Endothelial cell of umbilical vein (primary cell): Measurements from ENCODE around the gene SEMA4G. TPM values are rescaled to one million over a fixed set of nuclear protein-coding genes. Genes with fewer than 3 reads are reported as not detected.

Source experiments
- BruUV-seq: library from RNA; stranded (reverse); fragments of 400-500 nt; replicated peaks from 2 replicates; lab custom pipeline; 2021; lab: Mats Ljungman, UMichigan
- CTCF ChIA-PET: fragments of 300-600, 350-600 bp; sonication (Branson Sonifier 250); formaldehyde crosslinking; loops from one replicate; lab custom pipeline; 2021; ENCODE audit warnings: antibody characterized with exemption, inconsistent platforms; lab: Charles Lee
- POLR2A ChIA-PET: fragments of 300-600, 350-600 bp; sonication (Branson Sonifier 250); formaldehyde crosslinking; loops from one replicate; lab custom pipeline; 2021; ENCODE audit warnings: antibody characterized with exemption, inconsistent platforms; lab: Charles Lee
- DNase-seq: peaks from one replicate; pipeline ENCODE4 v3.0.0-alpha.2; 2011; ENCODE audit warnings: low read depth, low spot score
- FAIRE-seq: peaks from 2 replicates; lab custom pipeline; 2011; peaks lifted over from hg19 to GRCh38; lab: Jason Lieb, UNC
- H2AFZ ChIP-seq: 2 replicates; pipeline ENCODE4 v1.6.0; 2012; ENCODE audit warnings: low read depth, low read length, control low read depth, inconsistent platforms
- H3K27ac ChIP-seq: 2 replicates; pipeline ENCODE4 v1.5.1; 2011; ENCODE audit warnings: low read depth, mild to moderate bottlenecking, control low read depth, low read length, moderate library complexity; ENCODE audit not compliant: insufficient read depth
- H3K27me3 ChIP-seq, 2 experiments: 2 replicates each; pipeline versions ENCODE4 v1.6.0 to v1.6.1; 2011; ENCODE audit warnings: low read length in 2 of 2, mixed read lengths in 1 of 2; ENCODE audit not compliant: control insufficient read depth in 2 of 2, insufficient read depth in 2 of 2
- H3K36me3 ChIP-seq, 2 experiments: 2 replicates in 1 of 2; 3 replicates in 1 of 2; pipeline ENCODE4 v1.5.1; 2011; ENCODE audit warnings: low read length in 2 of 2, mild to moderate bottlenecking in 1 of 2, moderate library complexity in 1 of 2; ENCODE audit not compliant: control insufficient read depth in 2 of 2, insufficient read depth in 2 of 2; ENCODE audit errors: extremely low read depth in 1 of 2
- H3K4me1 ChIP-seq: 3 replicates; pipeline ENCODE4 v1.5.1; 2011; ENCODE audit warnings: mild to moderate bottlenecking, low read length; ENCODE audit not compliant: control insufficient read depth, insufficient read depth; ENCODE audit errors: extremely low read depth
- H3K4me2 ChIP-seq: 2 replicates; pipeline ENCODE4 v1.6.1; 2011; ENCODE audit warnings: low read length, control low read depth, mixed read lengths; ENCODE audit not compliant: insufficient read depth
- H3K4me3 ChIP-seq, 3 experiments: fragments of 200-600 bp in 1 of 3; sonication (generic), shearing (Covaris generic) in 1 of 3; replicated peaks in 1 of 3; 2 replicates each; pipeline ENCODE4 v1.5.1; 2011 to 2016; ENCODE audit warnings: control low read depth in 3 of 3, low read length in 3 of 3, mild to moderate bottlenecking in 2 of 3, inconsistent platforms in 1 of 3, low read depth in 1 of 3, moderate library complexity in 1 of 3; ENCODE audit not compliant: insufficient read depth in 1 of 3
- H3K79me2 ChIP-seq: 2 replicates; pipeline ENCODE4 v1.6.0; 2012; ENCODE audit warnings: low read length, inconsistent platforms; ENCODE audit not compliant: control insufficient read depth, insufficient read depth
- H3K9ac ChIP-seq: replicated peaks from 2 replicates; pipeline ENCODE3; 2011; ENCODE audit warnings: low read length, control low read depth; ENCODE audit not compliant: insufficient read depth; ENCODE audit errors: extremely low read depth
- H3K9me1 ChIP-seq: replicated peaks from 3 replicates; pipeline ENCODE4 v1.6.0; 2011; ENCODE audit warnings: mild to moderate bottlenecking, low read length; ENCODE audit not compliant: control insufficient read depth, insufficient read depth; ENCODE audit errors: extremely low read depth
- H3K9me3 ChIP-seq: replicated peaks from 2 replicates; pipeline ENCODE4 v1.5.1; 2012; ENCODE audit warnings: low read length, inconsistent platforms; ENCODE audit not compliant: control insufficient read depth, insufficient read depth
- H4K20me1 ChIP-seq: replicated peaks from 2 replicates; pipeline ENCODE3; 2011; ENCODE audit warnings: mild to moderate bottlenecking, low read length; ENCODE audit not compliant: control insufficient read depth, insufficient read depth; ENCODE audit errors: extremely low read depth
- EZH2 ChIP-seq: IDR thresholded peaks from 2 replicates; pipeline ENCODE4 v1.6.1; 2012; ENCODE audit warnings: borderline replicate concordance, low read depth, mild to moderate bottlenecking, moderate library complexity, low read length, inconsistent platforms; ENCODE audit not compliant: severe bottlenecking
- FOS ChIP-seq: IDR thresholded peaks from 2 replicates; pipeline ENCODE4 v1.6.1; 2011; ENCODE audit warnings: mild to moderate bottlenecking, low read length, moderate library complexity, borderline replicate concordance; ENCODE audit not compliant: insufficient read depth
- GATA2 ChIP-seq: IDR thresholded peaks from 2 replicates; pipeline ENCODE4 v1.7.0; 2011; ENCODE audit warnings: low read depth, mild to moderate bottlenecking, moderate library complexity, mixed read lengths, low read length; ENCODE audit not compliant: insufficient read length, insufficient read depth
- JUN ChIP-seq: IDR thresholded peaks from 2 replicates; pipeline ENCODE4 v1.6.1; 2011; ENCODE audit warnings: borderline replicate concordance, low read depth; ENCODE audit not compliant: insufficient read length, insufficient read depth
- MAX ChIP-seq: IDR thresholded peaks from 2 replicates; pipeline ENCODE4 v1.6.1; 2011; ENCODE audit not compliant: insufficient read depth, insufficient read length
- MYC ChIP-seq: IDR thresholded peaks from one replicate; pipeline ENCODE4 v1.6.1; 2011; ENCODE audit warnings: mild to moderate bottlenecking, low read depth, low read length
- POLR2A ChIP-seq: IDR thresholded peaks from 2 replicates; pipeline ENCODE4 v1.6.1; 2012; ENCODE audit warnings: low read depth, mild to moderate bottlenecking, control low read depth, low read length
- POLR2AphosphoS5 ChIP-seq: IDR thresholded peaks from 2 replicates; pipeline ENCODE4 v1.6.1; 2012; ENCODE audit warnings: low read depth, mild to moderate bottlenecking, control low read depth, low read length, moderate library complexity; ENCODE audit not compliant: insufficient read depth
- dilution Hi-C: fragments of 300-500 bp; cut with MboI; formaldehyde crosslinking; loops from one replicate; pipeline ENCODE4 v1.15.0; 2019; ENCODE audit warnings: low sequenced_read_pairs; ENCODE audit not compliant: extremely low pct_ligation_motif_present
- intact Hi-C: fragments of 100-400 bp; cut with micrococcal nuclease; formaldehyde crosslinking; loops from one replicate; pipeline ENCODE4 v1.10.0; 2022
- polyA plus RNA-seq, 4 experiments: library from polyadenylated mRNA; depleted of rRNA in 3 of 4; stranded (reverse) in 3 of 4; unstranded in 1 of 4; fragments of >200 nt; gene quantifications; 2 replicates each; pipeline versions ENCODE4 v1.2.1 to v1.2.3, GENCODE V29; 2011 to 2012; ENCODE audit warnings: missing spikeins in 1 of 4
- total RNA-seq: library from RNA; stranded (reverse); gene quantifications from 2 replicates; pipeline ENCODE4 v1.2.3, GENCODE V29; 2021
- TF ChIP-seq, protein P1 (sequence below), 2 donors: IDR thresholded peaks; 1 replicate in 1 of 2; 2 replicates in 1 of 2; pipeline ENCODE4 v1.5.1; 2011; ENCODE audit warnings: low read length in 2 of 2, mild to moderate bottlenecking in 2 of 2, moderate library complexity in 2 of 2, control low read depth in 1 of 2, inconsistent platforms in 1 of 2, low read depth in 1 of 2; ENCODE audit not compliant: insufficient read depth in 1 of 2; ENCODE audit errors: extremely low read depth in 1 of 2

Gene SEMA4G
- total and polyA plus RNA-seq, 2 donors (not counting 3 experiments of a cell fraction or from before 2014, with no cell fraction given), result 6.0 to 10.4 TPM

DNA sequence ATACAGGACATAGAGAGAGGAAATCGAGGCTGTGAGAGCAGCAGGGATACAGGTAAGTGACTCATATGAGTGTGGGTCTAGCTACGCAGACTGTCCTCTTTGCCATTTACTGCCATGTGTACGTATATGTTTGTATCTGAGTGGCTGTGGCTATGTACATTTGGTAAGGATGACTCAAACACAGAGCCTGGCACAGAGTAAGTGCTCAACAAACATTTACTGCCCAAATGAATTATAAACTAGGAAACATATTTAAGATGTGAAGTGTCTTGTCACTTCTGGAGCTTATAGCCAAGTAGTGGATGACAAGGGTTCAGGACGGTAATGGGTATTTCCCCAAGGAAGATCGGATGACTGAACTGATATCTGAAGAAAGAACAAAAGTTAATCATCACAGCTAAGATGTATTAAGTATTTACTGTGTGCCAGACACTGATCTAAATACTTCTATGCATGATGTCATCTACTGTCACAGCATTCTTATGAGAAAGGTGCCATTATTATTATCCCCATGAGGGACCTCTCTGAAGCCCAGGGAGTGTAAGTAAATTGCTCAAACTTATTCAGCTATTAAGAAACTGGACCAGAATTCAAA, 12.0 kb downstream of the SEMA4G start:
- no peak for FAIRE-seq
- ChIA-PET POLR2A (no interaction called here), CTCF (interaction anchor here (1.1 to 1.4 kb wide), 2 partner anchors 30 to 34 kb away, joined by 4 read pairs; no protein-coding TSS in a partner anchor)
- no TSS peak for BruUV-seq
- Histone ChIP-seq H3K27ac (no peak overlapping the region), H3K79me2 (no peaks in the 10 kb centered on the region), H3K36me3 (peaks cover 0 to 13% of the 10 kb centered on the region in 2 experiments), H4K20me1 (no peaks in the 10 kb centered on the region), H3K4me3 (no peak overlapping the region), H2AFZ (no peak overlapping the region), H3K4me1 (peaks cover 2% of the 10 kb centered on the region), H3K27me3 (no peaks in the 10 kb centered on the region), H3K9me3 (no peaks in the 10 kb centered on the region), H3K9ac (no peak overlapping the region), H3K9me1 (no peaks in the 10 kb centered on the region), H3K4me2 (no peak overlapping the region)
- dilution Hi-C loops (no loop called here), intact Hi-C loops (no loop called here)
- TF ChIP-seq MAX (no peak), MYC (no peak), FOS (no peak), POLR2A (no peak), POLR2AphosphoS5 (no peak), EZH2 (no peak), GATA2 (no peak), JUN (no peak)
- TF ChIP-seq, protein P1, sequence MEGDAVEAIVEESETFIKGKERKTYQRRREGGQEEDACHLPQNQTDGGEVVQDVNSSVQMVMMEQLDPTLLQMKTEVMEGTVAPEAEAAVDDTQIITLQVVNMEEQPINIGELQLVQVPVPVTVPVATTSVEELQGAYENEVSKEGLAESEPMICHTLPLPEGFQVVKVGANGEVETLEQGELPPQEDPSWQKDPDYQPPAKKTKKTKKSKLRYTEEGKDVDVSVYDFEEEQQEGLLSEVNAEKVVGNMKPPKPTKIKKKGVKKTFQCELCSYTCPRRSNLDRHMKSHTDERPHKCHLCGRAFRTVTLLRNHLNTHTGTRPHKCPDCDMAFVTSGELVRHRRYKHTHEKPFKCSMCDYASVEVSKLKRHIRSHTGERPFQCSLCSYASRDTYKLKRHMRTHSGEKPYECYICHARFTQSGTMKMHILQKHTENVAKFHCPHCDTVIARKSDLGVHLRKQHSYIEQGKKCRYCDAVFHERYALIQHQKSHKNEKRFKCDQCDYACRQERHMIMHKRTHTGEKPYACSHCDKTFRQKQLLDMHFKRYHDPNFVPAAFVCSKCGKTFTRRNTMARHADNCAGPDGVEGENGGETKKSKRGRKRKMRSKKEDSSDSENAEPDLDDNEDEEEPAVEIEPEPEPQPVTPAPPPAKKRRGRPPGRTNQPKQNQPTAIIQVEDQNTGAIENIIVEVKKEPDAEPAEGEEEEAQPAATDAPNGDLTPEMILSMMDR (IDR thresholded peaks at IDR 0.05; ENCODE audit: extremely low read depth in 1 of 2, insufficient read depth in 1 of 2, low read depth in 1 of 2, low read length in 2 of 2), result no peak
- DNase-seq, result no peak
